ENCODE measurements around the gene BEND7. TPM values are rescaled to one million over a fixed set of nuclear protein-coding genes. Genes with fewer than 3 reads are reported as not detected.

The BEND7 gene, protein sequence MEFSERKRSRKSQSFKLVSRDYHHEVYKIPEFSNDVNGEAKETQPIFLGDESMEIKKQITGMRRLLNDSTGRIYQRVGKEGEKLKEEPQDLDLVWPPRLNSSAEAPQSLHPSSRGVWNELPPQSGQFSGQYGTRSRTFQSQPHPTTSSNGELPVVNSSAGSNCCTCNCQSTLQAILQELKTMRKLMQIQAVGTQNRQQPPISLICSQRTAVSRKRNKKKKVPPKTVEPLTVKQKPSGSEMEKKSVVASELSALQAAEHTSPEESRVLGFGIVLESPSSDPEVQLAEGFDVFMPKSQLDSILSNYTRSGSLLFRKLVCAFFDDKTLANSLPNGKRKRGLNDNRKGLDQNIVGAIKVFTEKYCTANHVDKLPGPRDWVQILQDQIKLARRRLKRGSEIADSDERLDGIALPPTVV
- 7.6 TPM for total RNA-seq (2021; ENCODE audit: unreplicated experiment)
- polyA plus RNA-seq (2012; ENCODE audit: insufficient read length): 3.5 TPM
- percentile 44 among the genes with signal in this experiment for Bru-seq, nascent RNA
- BruChase-seq, experiment 1, labeled RNA remaining after a 2-hour chase: percentile 42 among the genes with signal in this experiment
- percentile 43 among the genes with signal in this experiment for BruChase-seq, experiment 2, labeled RNA remaining after a 6-hour chase
- long read RNA-seq, partial matches to known transcripts: 0 of 1 reads
- long read RNA-seq, other reads (novel, unspliced or antisense): 1 of 1 reads

DNA sequence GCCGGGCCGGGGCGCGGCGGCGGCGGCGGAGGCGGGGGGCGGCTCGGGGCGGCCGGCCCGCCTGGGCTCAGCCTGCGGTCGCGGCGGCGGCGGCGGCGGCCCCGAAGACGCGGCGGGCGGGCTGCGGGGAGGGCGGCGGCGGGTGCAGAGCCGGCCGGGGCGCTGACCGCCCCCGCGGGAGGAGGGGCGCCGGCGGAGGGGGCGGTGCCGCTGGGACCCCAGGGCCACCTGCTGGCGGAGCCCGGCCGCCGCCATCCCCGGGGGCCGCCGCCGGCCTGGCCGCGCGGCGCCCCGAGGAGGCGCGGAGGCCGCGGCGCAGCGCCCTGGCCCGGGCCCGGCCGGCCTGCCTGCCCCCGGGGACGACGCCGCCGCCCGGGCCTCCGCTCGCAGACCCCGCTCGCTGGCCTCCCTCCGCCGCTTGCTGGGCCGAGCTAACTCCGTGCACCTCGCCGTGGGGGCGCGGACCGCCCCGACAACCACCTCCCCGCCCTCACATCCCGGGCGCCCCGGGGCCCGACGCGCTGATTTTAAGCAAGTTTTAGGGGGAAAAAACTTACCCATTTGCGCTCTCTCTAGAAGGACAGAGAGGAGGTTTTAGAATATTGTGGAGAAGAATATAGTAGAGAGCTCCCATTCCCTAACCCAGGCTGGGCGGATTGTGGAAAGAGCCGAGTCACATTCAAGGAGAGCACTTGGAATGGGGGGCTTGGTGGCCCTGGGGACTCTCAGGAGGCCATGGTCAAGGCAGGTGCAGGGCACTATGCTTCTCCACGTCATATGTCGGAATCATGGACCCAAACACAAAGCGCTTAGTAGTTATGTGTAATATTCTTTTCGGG is at the start of gene BEND7:
TSS of gene BEND7 (minus strand) at position 140 of the 839 bp plus-strand sequence. CDS start 481 bp downstream, outside the sequence.
- Histone ChIP-seq H3K27me3 (ENCODE audit: control insufficient read depth, insufficient read depth, low read length) (no peaks in the 10 kb centered on the region; the same call in 1 of the 2 replicates), H3K36me3 (ENCODE audit: control insufficient read depth, insufficient read depth, low read length) (no peaks in the 10 kb centered on the region; the same call in 1 of the 2 replicates), H3K4me1 (ENCODE audit: control insufficient read depth, insufficient read depth, low read length) (no peaks in the 10 kb centered on the region), H3K4me3 (ENCODE audit: low read depth in 2 of 2, low read length in 2 of 2) (peak within 1 kb of the TSS; percentile 38 to 43), H3K27ac (ENCODE audit: low read length) (no peak within 1 kb of the TSS), H3K9me3 (ENCODE audit: control insufficient read depth, insufficient read depth, low read depth, low read length) (no peaks in the 10 kb centered on the region)
- in situ Hi-C loops (cut with HindIII; ENCODE audit: low pct_unique_long_range_greater_than_20kb, low sequenced_read_pairs): no loop called here
- CTCF ChIA-PET: no interaction called here
- ATAC-seq (peak; percentile 90), DNase-seq (ENCODE audit: low read depth, low spot score) (no peak)
- no TSS peak for BruUV-seq (replicated peaks)
- POLR2A ChIA-PET: no interaction called here
- TF ChIP-seq TCF7L2 (IDR thresholded peaks at IDR 0.05; ENCODE audit: low read depth, low read length): no peak
- TF ChIP-seq, protein P1, sequence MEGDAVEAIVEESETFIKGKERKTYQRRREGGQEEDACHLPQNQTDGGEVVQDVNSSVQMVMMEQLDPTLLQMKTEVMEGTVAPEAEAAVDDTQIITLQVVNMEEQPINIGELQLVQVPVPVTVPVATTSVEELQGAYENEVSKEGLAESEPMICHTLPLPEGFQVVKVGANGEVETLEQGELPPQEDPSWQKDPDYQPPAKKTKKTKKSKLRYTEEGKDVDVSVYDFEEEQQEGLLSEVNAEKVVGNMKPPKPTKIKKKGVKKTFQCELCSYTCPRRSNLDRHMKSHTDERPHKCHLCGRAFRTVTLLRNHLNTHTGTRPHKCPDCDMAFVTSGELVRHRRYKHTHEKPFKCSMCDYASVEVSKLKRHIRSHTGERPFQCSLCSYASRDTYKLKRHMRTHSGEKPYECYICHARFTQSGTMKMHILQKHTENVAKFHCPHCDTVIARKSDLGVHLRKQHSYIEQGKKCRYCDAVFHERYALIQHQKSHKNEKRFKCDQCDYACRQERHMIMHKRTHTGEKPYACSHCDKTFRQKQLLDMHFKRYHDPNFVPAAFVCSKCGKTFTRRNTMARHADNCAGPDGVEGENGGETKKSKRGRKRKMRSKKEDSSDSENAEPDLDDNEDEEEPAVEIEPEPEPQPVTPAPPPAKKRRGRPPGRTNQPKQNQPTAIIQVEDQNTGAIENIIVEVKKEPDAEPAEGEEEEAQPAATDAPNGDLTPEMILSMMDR (IDR thresholded peaks at IDR 0.05): no peak
- intact Hi-C loops (cut with micrococcal nuclease; ENCODE audit: unreplicated experiment): no loop called here

DNA sequence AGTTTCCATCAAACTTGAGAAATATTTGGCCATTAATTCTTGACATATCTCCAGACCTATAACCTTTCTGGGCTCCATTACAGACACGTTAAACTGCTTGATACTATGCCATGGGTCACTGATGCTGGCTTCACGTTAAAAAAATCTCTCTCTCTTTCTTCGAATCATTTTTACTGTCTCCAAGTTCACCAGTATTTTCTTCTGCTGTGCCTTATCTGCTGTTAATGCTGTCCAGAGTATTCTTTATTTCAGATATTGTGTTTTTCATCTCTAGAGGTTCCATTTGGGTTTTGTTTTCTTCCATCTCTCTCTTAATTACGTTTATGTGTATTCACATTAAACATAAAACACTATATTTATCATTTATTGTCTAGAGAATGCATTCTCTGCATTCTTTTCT is 45.1 kb upstream of the BEND7 start:
- no peak overlapping the region for H3K4me3 ChIP-seq (ENCODE audit: low read depth in 2 of 2, low read length in 2 of 2)
- no peaks in the 10 kb centered on the region for H3K4me1 ChIP-seq (ENCODE audit: control insufficient read depth, insufficient read depth, low read length)
- DNase-seq (ENCODE audit: low read depth, low spot score) (no peak), ATAC-seq (no peak)
- no TSS peak for BruUV-seq (replicated peaks)
- no peaks in the 10 kb centered on the region for H3K36me3 ChIP-seq (ENCODE audit: control insufficient read depth, insufficient read depth, low read length)
- TF ChIP-seq, protein P1 (IDR thresholded peaks at IDR 0.05): no peak
- no peak for TF ChIP-seq SIN3A (IDR thresholded peaks at IDR 0.05; ENCODE audit: borderline replicate concordance, insufficient read depth, low read depth, low read length)
- TF ChIP-seq, protein P2, sequence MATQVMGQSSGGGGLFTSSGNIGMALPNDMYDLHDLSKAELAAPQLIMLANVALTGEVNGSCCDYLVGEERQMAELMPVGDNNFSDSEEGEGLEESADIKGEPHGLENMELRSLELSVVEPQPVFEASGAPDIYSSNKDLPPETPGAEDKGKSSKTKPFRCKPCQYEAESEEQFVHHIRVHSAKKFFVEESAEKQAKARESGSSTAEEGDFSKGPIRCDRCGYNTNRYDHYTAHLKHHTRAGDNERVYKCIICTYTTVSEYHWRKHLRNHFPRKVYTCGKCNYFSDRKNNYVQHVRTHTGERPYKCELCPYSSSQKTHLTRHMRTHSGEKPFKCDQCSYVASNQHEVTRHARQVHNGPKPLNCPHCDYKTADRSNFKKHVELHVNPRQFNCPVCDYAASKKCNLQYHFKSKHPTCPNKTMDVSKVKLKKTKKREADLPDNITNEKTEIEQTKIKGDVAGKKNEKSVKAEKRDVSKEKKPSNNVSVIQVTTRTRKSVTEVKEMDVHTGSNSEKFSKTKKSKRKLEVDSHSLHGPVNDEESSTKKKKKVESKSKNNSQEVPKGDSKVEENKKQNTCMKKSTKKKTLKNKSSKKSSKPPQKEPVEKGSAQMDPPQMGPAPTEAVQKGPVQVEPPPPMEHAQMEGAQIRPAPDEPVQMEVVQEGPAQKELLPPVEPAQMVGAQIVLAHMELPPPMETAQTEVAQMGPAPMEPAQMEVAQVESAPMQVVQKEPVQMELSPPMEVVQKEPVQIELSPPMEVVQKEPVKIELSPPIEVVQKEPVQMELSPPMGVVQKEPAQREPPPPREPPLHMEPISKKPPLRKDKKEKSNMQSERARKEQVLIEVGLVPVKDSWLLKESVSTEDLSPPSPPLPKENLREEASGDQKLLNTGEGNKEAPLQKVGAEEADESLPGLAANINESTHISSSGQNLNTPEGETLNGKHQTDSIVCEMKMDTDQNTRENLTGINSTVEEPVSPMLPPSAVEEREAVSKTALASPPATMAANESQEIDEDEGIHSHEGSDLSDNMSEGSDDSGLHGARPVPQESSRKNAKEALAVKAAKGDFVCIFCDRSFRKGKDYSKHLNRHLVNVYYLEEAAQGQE (IDR thresholded peaks at IDR 0.05; ENCODE audit: insufficient read depth in 1 of 2, low read depth in 2 of 2, low read length in 1 of 2): no peak
- H3K27me3 ChIP-seq (ENCODE audit: control insufficient read depth, insufficient read depth, low read length): 0 out of 2 replicates have a peak, but pooled peaks cover 2% of the 10 kb centered on the region
- CTCF ChIA-PET: no interaction called here
- POLR2A ChIA-PET: no interaction called here
- intact Hi-C loops (cut with micrococcal nuclease; ENCODE audit: unreplicated experiment): no loop called here
- H3K9me3 ChIP-seq (ENCODE audit: control insufficient read depth, insufficient read depth, low read depth, low read length): no peaks in the 10 kb centered on the region
- in situ Hi-C loops (cut with HindIII; ENCODE audit: low pct_unique_long_range_greater_than_20kb, low sequenced_read_pairs): no loop called here
- H3K27ac ChIP-seq (ENCODE audit: low read length): no peak overlapping the region

Data from Panc1 (cell line).